Endothelial cell of umbilical vein (primary cell): ENCODE data around the gene NAA60.
"Not testable (repeated sequence)": the region's sequence is repeated elsewhere in the genome, so short reads cannot be mapped to it uniquely, and the experiment has no call there.

Source experiments
- CTCF ChIP-seq, 2 donors: IDR thresholded peaks; 1 replicate in 1 of 2; 2 replicates in 1 of 2; pipeline ENCODE4 v1.5.1; 2011; ENCODE audit warnings: low read length in 2 of 2, mild to moderate bottlenecking in 2 of 2, moderate library complexity in 2 of 2, control low read depth in 1 of 2, inconsistent platforms in 1 of 2, low read depth in 1 of 2; ENCODE audit not compliant: insufficient read depth in 1 of 2; ENCODE audit errors: extremely low read depth in 1 of 2
- EZH2 ChIP-seq: IDR thresholded peaks from 2 replicates; pipeline ENCODE4 v1.6.1; 2012; ENCODE audit warnings: borderline replicate concordance, low read depth, mild to moderate bottlenecking, moderate library complexity, low read length, inconsistent platforms; ENCODE audit not compliant: severe bottlenecking
- JUN ChIP-seq: IDR thresholded peaks from 2 replicates; pipeline ENCODE4 v1.6.1; 2011; ENCODE audit warnings: borderline replicate concordance, low read depth; ENCODE audit not compliant: insufficient read length, insufficient read depth
- MAX ChIP-seq: IDR thresholded peaks from 2 replicates; pipeline ENCODE4 v1.6.1; 2011; ENCODE audit not compliant: insufficient read depth, insufficient read length
- POLR2A ChIP-seq: IDR thresholded peaks from 2 replicates; pipeline ENCODE4 v1.6.1; 2012; ENCODE audit warnings: low read depth, mild to moderate bottlenecking, control low read depth, low read length
- POLR2AphosphoS5 ChIP-seq: IDR thresholded peaks from 2 replicates; pipeline ENCODE4 v1.6.1; 2012; ENCODE audit warnings: low read depth, mild to moderate bottlenecking, control low read depth, low read length, moderate library complexity; ENCODE audit not compliant: insufficient read depth

- not testable (repeated sequence) for TF ChIP-seq POLR2AphosphoS5; POLR2A; CTCF (IDR thresholded peaks at IDR 0.05; ENCODE audit: extremely low read depth in 1 of 2, insufficient read depth in 1 of 2, low read depth in 1 of 2, low read length in 2 of 2); EZH2; MAX; JUN
Observed at GRCh38 chr16:3473596-3473943, 30.1 kb downstream of the NAA60 start.
